ENCODE measurements around the gene MPP4.

MPP4 gene

DNA sequence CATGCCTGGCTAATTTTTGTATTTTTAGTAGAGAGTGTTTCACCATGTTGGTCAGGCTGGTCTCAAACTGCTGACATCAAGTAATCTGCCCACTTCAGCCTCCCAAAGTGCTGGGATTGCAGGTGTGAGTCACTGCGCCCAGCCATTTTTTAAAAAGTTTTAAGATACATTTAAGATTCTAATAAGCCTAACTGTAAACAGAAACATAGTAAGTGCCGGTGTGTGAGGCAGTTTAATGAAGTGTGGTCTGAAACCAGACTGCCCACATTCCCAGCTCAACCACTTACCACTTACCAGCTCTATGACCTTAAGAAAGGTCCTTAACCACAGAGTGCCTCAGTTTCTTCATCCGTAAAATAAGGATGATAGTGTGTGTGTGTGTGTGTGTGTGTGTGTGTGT lies 97.5 kb downstream of the MPP4 start:
- in situ Hi-C loops (cut with MboI; ENCODE audit: low pct_unique_long_range_greater_than_20kb, low sequenced_read_pairs, unreplicated experiment), result no loop called here
- TF ChIP-seq, protein P1, sequence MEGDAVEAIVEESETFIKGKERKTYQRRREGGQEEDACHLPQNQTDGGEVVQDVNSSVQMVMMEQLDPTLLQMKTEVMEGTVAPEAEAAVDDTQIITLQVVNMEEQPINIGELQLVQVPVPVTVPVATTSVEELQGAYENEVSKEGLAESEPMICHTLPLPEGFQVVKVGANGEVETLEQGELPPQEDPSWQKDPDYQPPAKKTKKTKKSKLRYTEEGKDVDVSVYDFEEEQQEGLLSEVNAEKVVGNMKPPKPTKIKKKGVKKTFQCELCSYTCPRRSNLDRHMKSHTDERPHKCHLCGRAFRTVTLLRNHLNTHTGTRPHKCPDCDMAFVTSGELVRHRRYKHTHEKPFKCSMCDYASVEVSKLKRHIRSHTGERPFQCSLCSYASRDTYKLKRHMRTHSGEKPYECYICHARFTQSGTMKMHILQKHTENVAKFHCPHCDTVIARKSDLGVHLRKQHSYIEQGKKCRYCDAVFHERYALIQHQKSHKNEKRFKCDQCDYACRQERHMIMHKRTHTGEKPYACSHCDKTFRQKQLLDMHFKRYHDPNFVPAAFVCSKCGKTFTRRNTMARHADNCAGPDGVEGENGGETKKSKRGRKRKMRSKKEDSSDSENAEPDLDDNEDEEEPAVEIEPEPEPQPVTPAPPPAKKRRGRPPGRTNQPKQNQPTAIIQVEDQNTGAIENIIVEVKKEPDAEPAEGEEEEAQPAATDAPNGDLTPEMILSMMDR (IDR thresholded peaks at IDR 0.05; ENCODE audit: extremely low read depth, insufficient read depth, missing control alignments), result no peak
- DNase-seq (ENCODE audit: low spot score), result no peak

DNA sequence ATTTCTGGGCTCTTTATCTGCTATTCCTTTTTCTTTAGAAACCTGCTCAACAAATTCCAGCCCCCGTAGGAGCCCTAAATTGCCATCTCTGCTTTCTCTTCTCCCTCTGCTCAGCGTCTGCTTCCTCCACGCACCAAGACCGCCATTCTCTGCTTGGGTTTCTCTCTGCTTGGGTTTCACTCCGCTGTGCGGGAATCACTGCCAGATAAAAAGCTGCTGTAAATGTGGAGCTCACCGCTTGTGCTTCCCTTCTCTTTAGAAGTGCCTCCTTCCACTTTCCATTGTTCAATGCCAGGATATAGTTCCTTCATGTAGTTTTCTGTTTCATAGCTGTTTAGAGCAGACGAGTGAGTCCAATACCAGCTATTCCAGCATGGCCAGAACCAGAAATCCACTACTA lies 101.0 kb downstream of the MPP4 start:
- in situ Hi-C loops (cut with MboI; ENCODE audit: low pct_unique_long_range_greater_than_20kb, low sequenced_read_pairs, unreplicated experiment), result no loop called here
- DNase-seq (ENCODE audit: low spot score), result no peak
- TF ChIP-seq, protein P1 (IDR thresholded peaks at IDR 0.05; ENCODE audit: extremely low read depth, insufficient read depth, missing control alignments), result no peak

All from GM13977 (cell line).